Mucosa of descending colon (tissue), 3 donors: ENCODE data around the gene CENPO. TPM values are rescaled to one million over a fixed set of nuclear protein-coding genes. Genes with fewer than 3 reads are reported as not detected.

Experiments used
- ATAC-seq: fragments of 200-7000 bp; cut with Tn5 transposase; one replicate; pipeline ENCODE4 v1.9.1; 2020; ENCODE audit warnings: mild to moderate bottlenecking, moderate library complexity
- DNase-seq, 3 donors: peaks; one replicate each; pipeline ENCODE4 v3.0.0-alpha.2; 2020
- H3K36me3 ChIP-seq: fragments of 200-600 bp; one replicate; pipeline ENCODE4 v1.8.0; 2021; ENCODE audit warnings: low read depth, mild to moderate bottlenecking
- H3K4me1 ChIP-seq: fragments of 200-600 bp; one replicate; pipeline ENCODE4 v1.8.0; 2021; ENCODE audit warnings: low read depth, mild to moderate bottlenecking
- H3K4me3 ChIP-seq: fragments of 200-600 bp; one replicate; pipeline ENCODE4 v1.8.0; 2021; ENCODE audit warnings: mild to moderate bottlenecking
- H3K9me3 ChIP-seq: fragments of 200-600 bp; one replicate; pipeline ENCODE4 v1.8.0; 2021; ENCODE audit warnings: mild to moderate bottlenecking
- intact Hi-C, 2 donors: fragments of 100-400 bp; cut with DNase I in 1 of 2; cut with micrococcal nuclease in 1 of 2; formaldehyde crosslinking; loops; one replicate each; pipeline versions ENCODE4 v1.11.0 to v1.11.1; 2022; cut with DNase I, micrococcal nuclease
- total RNA-seq, 3 donors: library from RNA; stranded (reverse); fragmentation: NEBNext Ultra II Directional in 2 of 3; extraction: Animal tissue kit (Norgen Biotek cat#: 25700) in 2 of 3; gene quantifications; one replicate each; pipeline versions ENCODE4 v1.2.1 to v1.2.4, GENCODE V29; 2021 to 2023
- TF ChIP-seq, protein P1 (sequence below): fragments of 200-600 bp; IDR thresholded peaks from one replicate; pipeline ENCODE4 v1.8.0; 2022; ENCODE audit warnings: antibody characterized with exemption, mild to moderate bottlenecking
- donor health status: DM: no; HTN: no; CAD: no; lungs with moderate emphysema.
- donor health status: DM: no; HTN: no; CAD: no.
- donor health status: DM: no; HTN: yes; CAD: no.

Gene CENPO
- total RNA-seq, 3 donors from 2014 or later = 6.0 to 15.7 (median 13.4) TPM

DNA sequence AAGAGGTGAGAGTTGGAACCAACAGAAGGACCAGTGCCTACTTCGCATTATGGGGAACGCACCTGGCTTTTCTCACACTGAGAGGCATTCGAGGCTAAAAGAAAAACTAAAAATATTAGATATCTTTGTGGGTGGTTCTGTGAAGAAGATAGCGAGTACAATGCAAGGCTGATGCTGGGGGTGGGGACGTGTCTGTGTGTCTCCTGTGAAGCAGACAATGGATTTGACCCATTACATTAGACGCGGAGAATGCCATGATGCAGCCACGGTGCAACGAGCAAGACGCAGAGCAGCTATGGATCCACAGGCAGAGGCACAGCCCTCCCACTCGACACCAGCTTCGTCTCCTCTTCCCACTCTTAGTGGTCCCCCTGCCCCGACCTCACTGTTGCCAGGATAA, 65.8 kb downstream of the CENPO start:
- Histone ChIP-seq H3K4me3 (no peak overlapping the region), H3K4me1 (no peaks in the 10 kb centered on the region), H3K36me3 (no peaks in the 10 kb centered on the region), H3K9me3 (no peaks in the 10 kb centered on the region)
- no peak for ATAC-seq
- no peak for DNase-seq
- TF ChIP-seq, protein P1, sequence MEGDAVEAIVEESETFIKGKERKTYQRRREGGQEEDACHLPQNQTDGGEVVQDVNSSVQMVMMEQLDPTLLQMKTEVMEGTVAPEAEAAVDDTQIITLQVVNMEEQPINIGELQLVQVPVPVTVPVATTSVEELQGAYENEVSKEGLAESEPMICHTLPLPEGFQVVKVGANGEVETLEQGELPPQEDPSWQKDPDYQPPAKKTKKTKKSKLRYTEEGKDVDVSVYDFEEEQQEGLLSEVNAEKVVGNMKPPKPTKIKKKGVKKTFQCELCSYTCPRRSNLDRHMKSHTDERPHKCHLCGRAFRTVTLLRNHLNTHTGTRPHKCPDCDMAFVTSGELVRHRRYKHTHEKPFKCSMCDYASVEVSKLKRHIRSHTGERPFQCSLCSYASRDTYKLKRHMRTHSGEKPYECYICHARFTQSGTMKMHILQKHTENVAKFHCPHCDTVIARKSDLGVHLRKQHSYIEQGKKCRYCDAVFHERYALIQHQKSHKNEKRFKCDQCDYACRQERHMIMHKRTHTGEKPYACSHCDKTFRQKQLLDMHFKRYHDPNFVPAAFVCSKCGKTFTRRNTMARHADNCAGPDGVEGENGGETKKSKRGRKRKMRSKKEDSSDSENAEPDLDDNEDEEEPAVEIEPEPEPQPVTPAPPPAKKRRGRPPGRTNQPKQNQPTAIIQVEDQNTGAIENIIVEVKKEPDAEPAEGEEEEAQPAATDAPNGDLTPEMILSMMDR = no peak
- intact Hi-C loops = no loop called here

DNA sequence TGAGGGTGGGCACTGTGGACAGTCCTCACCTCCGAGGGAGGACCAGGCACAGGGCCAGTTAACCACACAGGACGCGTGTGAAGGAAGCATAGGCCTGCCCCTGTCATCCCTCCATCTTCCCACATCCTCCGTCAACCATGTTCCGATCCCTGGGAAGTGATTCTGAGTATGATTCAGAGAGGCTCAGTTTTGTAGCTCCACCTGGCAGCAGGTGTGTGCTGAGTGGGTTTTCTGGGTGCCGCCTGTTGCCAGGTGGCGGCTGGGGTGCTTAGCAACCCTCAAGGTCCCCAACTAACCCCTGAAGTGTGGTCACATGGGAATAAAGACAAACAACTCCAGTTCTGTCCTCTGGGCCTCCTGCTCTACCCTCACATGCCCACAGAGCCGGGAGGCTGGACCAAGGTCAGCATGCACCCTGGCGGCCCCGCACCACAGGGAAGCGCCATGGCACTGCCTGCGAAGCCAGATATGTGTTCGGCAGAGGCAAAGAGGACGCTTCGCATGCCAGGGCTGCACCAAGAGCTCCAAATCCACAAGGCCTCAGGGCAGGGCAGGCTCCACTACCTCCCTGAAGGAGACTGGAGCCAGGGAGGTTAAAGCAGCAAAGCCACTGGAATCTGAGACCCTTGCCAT, 66.9 kb downstream of the CENPO start:
- DNase-seq (no peak), ATAC-seq (no peak)
- no peaks in the 10 kb centered on the region for H3K36me3 ChIP-seq
- H3K9me3 ChIP-seq = no peaks in the 10 kb centered on the region
- intact Hi-C loops = no loop called here
- no peak overlapping the region for H3K4me3 ChIP-seq
- TF ChIP-seq, protein P1 = no peak
- H3K4me1 ChIP-seq = no peaks in the 10 kb centered on the region

DNA sequence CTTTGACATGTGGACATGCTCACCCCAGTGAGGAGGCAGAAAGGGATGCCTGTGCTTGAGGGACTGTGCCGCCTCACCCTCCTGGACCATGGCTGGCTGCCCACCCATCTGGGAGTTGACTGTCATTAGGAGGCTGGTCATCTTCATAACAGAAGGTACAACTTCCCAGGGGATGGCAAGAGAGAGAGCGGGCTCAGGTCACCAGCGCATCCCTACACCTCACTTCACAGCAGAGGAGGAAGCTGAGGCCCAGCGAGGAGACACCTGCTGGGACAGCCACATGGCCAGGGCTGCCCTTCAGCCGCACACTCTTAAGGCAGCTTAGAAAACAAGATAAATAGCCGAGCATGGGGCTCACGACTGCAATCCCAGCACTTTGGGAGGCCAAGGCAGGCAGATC, 67.4 kb downstream of the CENPO start:
- Histone ChIP-seq H3K36me3 (no peaks in the 10 kb centered on the region), H3K4me3 (no peak overlapping the region), H3K9me3 (no peaks in the 10 kb centered on the region), H3K4me1 (no peaks in the 10 kb centered on the region)
- intact Hi-C loops = no loop called here
- TF ChIP-seq, protein P1 = no peak
- ATAC-seq (no peak), DNase-seq (no peak)

DNA sequence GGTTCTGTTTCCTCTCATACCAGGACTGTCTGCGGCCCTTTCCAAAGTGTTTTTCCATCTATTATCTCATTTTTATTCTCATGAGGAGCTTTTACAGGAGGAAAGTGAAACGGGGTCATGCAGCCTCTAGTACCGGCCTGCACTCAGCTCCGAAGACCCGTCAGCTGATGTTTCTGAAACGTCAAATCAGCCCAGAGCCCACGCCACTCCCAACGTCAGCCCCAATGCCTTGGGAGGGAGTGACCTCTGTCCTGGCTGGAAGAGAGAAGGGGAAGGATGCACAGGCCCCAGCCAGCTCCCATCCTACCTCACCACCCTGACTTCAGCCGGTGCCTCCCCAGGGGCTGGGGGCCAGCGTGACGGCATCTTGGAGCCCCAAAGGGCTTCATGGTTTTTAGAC, 68.3 kb downstream of the CENPO start:
- intact Hi-C loops = no loop called here
- H3K4me1 ChIP-seq = no peaks in the 10 kb centered on the region
- no peaks in the 10 kb centered on the region for H3K9me3 ChIP-seq
- no peaks in the 10 kb centered on the region for H3K36me3 ChIP-seq
- ATAC-seq (no peak), DNase-seq (no peak)
- no peak overlapping the region for H3K4me3 ChIP-seq
- TF ChIP-seq, protein P1 = no peak

DNA sequence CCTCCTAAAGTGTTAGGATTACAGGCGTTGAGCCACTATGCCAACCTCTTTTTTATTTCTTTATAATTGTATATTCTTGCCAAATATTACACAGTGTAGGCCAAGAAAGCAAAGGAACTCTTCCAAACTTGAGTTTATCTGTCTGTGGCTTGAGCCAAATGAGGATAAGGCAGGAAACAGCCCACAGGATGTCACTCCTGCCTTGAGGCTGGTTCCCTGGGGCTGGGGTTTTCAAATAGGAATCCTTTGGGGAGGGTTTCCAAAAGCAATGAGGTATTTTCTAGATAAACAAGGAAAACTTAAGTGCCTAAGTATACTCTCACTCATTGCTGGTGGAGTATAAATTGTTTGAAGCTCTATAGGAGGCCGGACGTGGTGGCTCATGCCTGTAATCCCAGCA, 70.4 kb downstream of the CENPO start:
- H3K4me1 ChIP-seq = no peaks in the 10 kb centered on the region
- no peak for ATAC-seq
- H3K36me3 ChIP-seq = no peaks in the 10 kb centered on the region
- H3K4me3 ChIP-seq = no peak overlapping the region
- H3K9me3 ChIP-seq = no peaks in the 10 kb centered on the region
- DNase-seq = no peak
- TF ChIP-seq, protein P1 = no peak
- intact Hi-C loops = no loop called here

DNA sequence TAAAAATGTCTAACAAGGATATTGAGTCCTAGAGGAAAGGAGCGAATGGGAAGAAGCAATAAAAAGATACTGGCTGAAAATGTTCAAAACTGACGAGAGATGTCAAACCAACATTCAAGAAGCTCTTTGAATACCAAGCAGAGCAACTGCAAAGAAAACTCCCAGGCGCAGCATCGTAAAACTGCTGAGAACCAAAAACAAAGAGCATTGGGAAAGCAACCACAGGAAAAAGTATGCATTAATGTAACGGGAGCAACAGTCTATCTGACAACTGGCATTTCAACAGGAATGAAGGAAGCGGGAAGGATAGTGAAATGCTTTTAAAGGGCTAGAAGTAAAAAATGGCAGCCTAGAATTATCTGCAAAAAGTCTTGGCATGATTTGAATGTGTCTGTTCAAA, 73.7 kb downstream of the CENPO start:
- intact Hi-C loops = no loop called here
- H3K9me3 ChIP-seq = no peaks in the 10 kb centered on the region
- TF ChIP-seq, protein P1 = no peak
- no peak overlapping the region for H3K4me3 ChIP-seq
- ATAC-seq (no peak), DNase-seq (no peak)
- no peaks in the 10 kb centered on the region for H3K36me3 ChIP-seq
- no peaks in the 10 kb centered on the region for H3K4me1 ChIP-seq
